Skin epidermis (tissue), 12 donors: Measurements from ENCODE around the gene CCDC15.

Source experiments
- H3K27ac ChIP-seq, 21 experiments: fragments of 200-600 bp; sonication (generic) in 11 of 21; one replicate each; pipeline ENCODE4 v1.5.0; 2020; ENCODE audit warnings: mild to moderate bottlenecking in 3 of 21, inconsistent platforms in 2 of 21, moderate library complexity in 2 of 21
- H3K4me3 ChIP-seq, 7 experiments: fragments of 200-600 bp; sonication (generic) in 2 of 7; one replicate each; pipeline ENCODE4 v1.5.0; 2020; ENCODE audit warnings: inconsistent platforms in 2 of 7, mild to moderate bottlenecking in 2 of 7, moderate library complexity in 1 of 7

The CCDC15 gene

GRCh38 chr11:125061281-125061680 lies 107.3 kb downstream of the CCDC15 start:
- Histone ChIP-seq H3K4me3 (no peak overlapping the region), H3K27ac (no peak overlapping the region)

- H3K27ac ChIP-seq = peak overlapping the region in 19 of 21 experiments; percentile 54 to 85 (median 76)
- peak overlapping the region; percentile 45 to 63 (median 55) for H3K4me3 ChIP-seq
These were observed 108.4 kb downstream of the CCDC15 start for GRCh38 chr11:125062218-125062930.

- Histone ChIP-seq H3K4me3 (peak within 1 kb of the TSS; percentile 45 to 63 (median 55)), H3K27ac (peak within 1 kb of the TSS; percentile 54 to 85 (median 76))
These were observed 109.0 kb downstream of the CCDC15 start, which contains the start of gene SLC37A2 for GRCh38 chr11:125062931-125063428. SLC37A2 (plus strand) TSS chr11:125063305; CDS start chr11:125063368, 63 bp downstream.

GRCh38 chr11:125063429-125064043 lies 109.5 kb downstream of the CCDC15 start:
- H3K27ac ChIP-seq = peak overlapping the region; percentile 54 to 85 (median 76)
- peak overlapping the region; percentile 45 to 63 (median 55) for H3K4me3 ChIP-seq

- Histone ChIP-seq H3K4me3 (peak overlapping the region in 5 of 7 experiments; percentile 45 to 63 (median 57)), H3K27ac (peak overlapping the region in 15 of 21 experiments; percentile 54 to 85 (median 79))
These were observed 110.1 kb downstream of the CCDC15 start for GRCh38 chr11:125064070-125064469.

GRCh38 chr11:125068368-125068767 lies 114.4 kb downstream of the CCDC15 start:
- Histone ChIP-seq H3K27ac (peak overlapping the region in 3 of 21 experiments; percentile 23 to 77 (median 68)), H3K4me3 (no peak overlapping the region)

- peak overlapping the region in 7 of 21 experiments; percentile 38 to 77 (median 48) for H3K27ac ChIP-seq
- no peak overlapping the region for H3K4me3 ChIP-seq
These were observed 115.0 kb downstream of the CCDC15 start for GRCh38 chr11:125069008-125069407.

GRCh38 chr11:125069796-125070195 lies 115.8 kb downstream of the CCDC15 start:
- peak overlapping the region in 18 of 21 experiments; percentile 32 to 79 (median 60) for H3K27ac ChIP-seq
- no peak overlapping the region for H3K4me3 ChIP-seq

GRCh38 chr11:125070699-125071254 lies 116.8 kb downstream of the CCDC15 start:
- no peak overlapping the region for H3K4me3 ChIP-seq
- peak overlapping the region in 20 of 21 experiments; percentile 43 to 81 (median 60) for H3K27ac ChIP-seq

- Histone ChIP-seq H3K27ac (peak overlapping the region in 16 of 21 experiments; percentile 19 to 81 (median 59)), H3K4me3 (no peak overlapping the region)
These were observed 117.4 kb downstream of the CCDC15 start for GRCh38 chr11:125071435-125071834.

GRCh38 chr11:125071846-125072217 lies 117.8 kb downstream of the CCDC15 start:
- H3K4me3 ChIP-seq = no peak overlapping the region
- H3K27ac ChIP-seq = peak overlapping the region in 15 of 21 experiments; percentile 19 to 81 (median 59)

GRCh38 chr11:125072218-125072960 lies 118.4 kb downstream of the CCDC15 start:
- Histone ChIP-seq H3K27ac (peak overlapping the region in 12 of 21 experiments; percentile 6 to 81 (median 64)), H3K4me3 (no peak overlapping the region)

GRCh38 chr11:125072961-125073590 lies 119.1 kb downstream of the CCDC15 start:
- H3K4me3 ChIP-seq = no peak overlapping the region
- peak overlapping the region in 10 of 21 experiments; percentile 6 to 77 (median 48) for H3K27ac ChIP-seq

- peak overlapping the region in 3 of 21 experiments; percentile 62 to 76 (median 65) for H3K27ac ChIP-seq
- H3K4me3 ChIP-seq = no peak overlapping the region
These were observed 119.8 kb downstream of the CCDC15 start for GRCh38 chr11:125073616-125074483.

GRCh38 chr11:125074511-125075241 lies 120.7 kb downstream of the CCDC15 start:
- H3K27ac ChIP-seq = peak overlapping the region in 4 of 21 experiments; percentile 33 to 76 (median 52)

GRCh38 chr11:125075242-125075625 lies 121.2 kb downstream of the CCDC15 start:
- no peak overlapping the region for H3K4me3 ChIP-seq
- peak overlapping the region in 11 of 21 experiments; percentile 10 to 76 (median 34) for H3K27ac ChIP-seq

More at GRCh38 chr11:125074511-125075241, 120.7 kb downstream of the CCDC15 start:
- no peak overlapping the region for H3K4me3 ChIP-seq

GRCh38 chr11:125075900-125076317 lies 121.9 kb downstream of the CCDC15 start:
- Histone ChIP-seq H3K27ac (peak overlapping the region in 10 of 21 experiments; percentile 10 to 76 (median 42)), H3K4me3 (no peak overlapping the region)
